Kidney (tissue), 14 donors: ENCODE data around the gene MAP3K14. TPM values are rescaled to one million over a fixed set of nuclear protein-coding genes. Genes with fewer than 3 reads are reported as not detected.

ENCODE experiments used
- DNase-seq, 5 donors: peaks; one replicate each; pipeline ENCODE4 v3.0.0-alpha.2; 2013 to 2020
- FAIRE-seq: peaks from 2 replicates; lab custom pipeline; 2012; peaks lifted over from hg19 to GRCh38; lab: Jason Lieb, UNC
- H3K27ac ChIP-seq, 2 donors: one replicate each; pipeline ENCODE4 v1.7.0; 2013; ENCODE audit warnings: low read depth in 2 of 2, low read length in 2 of 2, inconsistent platforms in 1 of 2
- H3K27me3 ChIP-seq: one replicate; pipeline ENCODE4 v1.7.1; 2013; ENCODE audit warnings: low read length, inconsistent platforms; ENCODE audit not compliant: control insufficient read depth, insufficient read depth
- H3K36me3 ChIP-seq, 3 donors: one replicate each; pipeline versions ENCODE4 v1.7.0 to v1.7.1; 2013; ENCODE audit warnings: low read length in 3 of 3, control low read depth in 1 of 3, inconsistent platforms in 1 of 3; ENCODE audit not compliant: insufficient read depth in 3 of 3, control insufficient read depth in 2 of 3
- H3K4me1 ChIP-seq, 3 donors: one replicate each; pipeline versions ENCODE4 v1.7.0 to v1.7.1; 2013; ENCODE audit warnings: low read length in 3 of 3, inconsistent platforms in 1 of 3, low read depth in 1 of 3; ENCODE audit not compliant: control insufficient read depth in 2 of 3, insufficient read depth in 2 of 3
- H3K4me3 ChIP-seq, 3 donors: one replicate each; pipeline versions ENCODE4 v1.7.0 to v1.8.1; 2013; ENCODE audit warnings: low read length in 3 of 3, control low read depth in 1 of 3, inconsistent platforms in 1 of 3
- H3K9ac ChIP-seq, 3 donors: one replicate each; pipeline versions ENCODE4 v1.7.0 to v1.7.1; 2013; ENCODE audit warnings: low read length in 3 of 3, control low read depth in 1 of 3, inconsistent platforms in 1 of 3
- H3K9me3 ChIP-seq, 3 donors: one replicate each; pipeline versions ENCODE4 v1.7.0 to v1.7.1; 2013; ENCODE audit warnings: low read length in 3 of 3, control low read depth in 1 of 3, inconsistent platforms in 1 of 3; ENCODE audit not compliant: control insufficient read depth in 2 of 3, insufficient read depth in 1 of 3
- CTCF ChIP-seq: IDR thresholded peaks from 3 replicates; pipeline ENCODE4 v1.5.1; 2012; ENCODE audit warnings: mild to moderate bottlenecking, moderate library complexity, borderline replicate concordance; ENCODE audit not compliant: insufficient read depth; ENCODE audit errors: extremely low read depth
- intact Hi-C: fragments of 100-400 bp; cut with DNase I; formaldehyde crosslinking; loops from one replicate; pipeline ENCODE4 v1.11.1; 2022
- polyA plus RNA-seq: library from polyadenylated mRNA; stranded (reverse); fragments of 350-450 nt; fragmentation: Illumina TruSeq; extraction: RNeasy Lipid Tissue Mini Kit (QIAGEN cat#74804); gene quantifications from one replicate; pipeline ENCODE4 v1.2.3, GENCODE V29; 2014; ENCODE audit warnings: low read depth, low replicate concordance; ENCODE audit not compliant: insufficient read depth
- total RNA-seq: library from RNA; stranded (reverse); fragmentation: NEBNext Ultra II Directional; extraction: Animal tissue kit (Norgen Biotek cat#: 25700); gene quantifications from one replicate; pipeline ENCODE4 v1.2.1, GENCODE V29; 2021
- donor health status: control.
- donor health status: control.
- donor health status: control.
- donor health status: control.
- donor health status: control.
- donor health status: DM: yes; HTN: yes; CAD: no.
- donor health status: Normal renal cell carcinoma (clear cell type).

MAP3K14 gene
- total and polyA plus RNA-seq, 2 donors from 2014 or later, result 7.6 to 24.5 TPM

- H3K9me3 ChIP-seq, result no peaks in the 10 kb centered on the region
- no peaks in the 10 kb centered on the region for H3K27me3 ChIP-seq
- intact Hi-C loops, result no loop called here
- no peak for FAIRE-seq
- peak overlapping the region in 1 of 3 donors; percentile 27 for H3K9ac ChIP-seq
- no peak for TF ChIP-seq CTCF
- peak in 3 of 5 donors; percentile 63 to 84 (median 79) for DNase-seq
- peak overlapping the region; percentile 36 to 65 for H3K27ac ChIP-seq
- no peaks in the 10 kb centered on the region for H3K36me3 ChIP-seq
- no peak overlapping the region for H3K4me3 ChIP-seq
- peaks cover 0 to 8% (median 2%) of the 10 kb centered on the region in 3 donors for H3K4me1 ChIP-seq
Measured at GRCh38 chr17:45320931-45321461, 4.2 kb upstream of the MAP3K14 start.

DNA sequence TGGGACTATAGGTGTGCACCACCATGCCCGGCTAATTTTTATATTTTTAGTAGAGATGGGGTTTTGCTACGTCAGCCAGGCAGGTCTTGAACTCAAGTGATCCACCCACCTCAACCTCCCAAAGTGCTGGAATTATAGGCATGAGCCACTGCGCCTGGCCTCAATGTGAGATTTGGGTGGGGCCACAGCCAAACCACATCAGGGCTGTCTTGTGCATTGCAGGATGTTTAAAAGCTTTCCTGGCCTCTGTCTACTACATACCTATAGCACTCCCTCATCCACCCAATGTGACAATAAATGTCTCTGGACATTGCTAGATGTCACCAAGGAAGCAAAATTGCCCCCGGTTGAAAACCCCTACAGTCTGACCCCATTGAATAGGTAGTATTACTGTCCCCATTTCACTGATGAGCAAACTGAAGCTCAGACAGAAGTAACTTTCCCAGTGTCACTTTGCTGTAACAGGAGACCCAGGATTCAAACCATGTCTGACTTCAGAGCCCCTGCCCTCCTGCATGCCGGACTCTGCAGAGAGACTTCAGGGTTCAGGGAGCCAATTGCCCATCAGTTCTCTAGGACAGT is 3.6 kb upstream of the MAP3K14 start:
- DNase-seq (peak in 1 of 5 donors; percentile 23), FAIRE-seq (no peak)
- H3K9me3 ChIP-seq, result no peaks in the 10 kb centered on the region
- H3K36me3 ChIP-seq, result no peaks in the 10 kb centered on the region
- no peak for TF ChIP-seq CTCF
- intact Hi-C loops, result no loop called here
- no peak overlapping the region for H3K4me3 ChIP-seq
- H3K4me1 ChIP-seq, result peaks cover 0 to 8% (median 4%) of the 10 kb centered on the region in 3 donors
- H3K27me3 ChIP-seq, result no peaks in the 10 kb centered on the region
- peak overlapping the region in 1 of 2 donors; percentile 36 for H3K27ac ChIP-seq
- no peak overlapping the region for H3K9ac ChIP-seq

GRCh38 chr17:45319239-45319703 is 2.5 kb upstream of the MAP3K14 start:
- no peak for FAIRE-seq
- Histone ChIP-seq H3K9ac (no peak overlapping the region), H3K9me3 (no peaks in the 10 kb centered on the region), H3K4me1 (peaks cover 0 to 18% (median 11%) of the 10 kb centered on the region in 3 donors), H3K36me3 (no peaks in the 10 kb centered on the region), H3K27ac (peak overlapping the region in 1 of 2 donors; percentile 7), H3K4me3 (no peak overlapping the region), H3K27me3 (no peaks in the 10 kb centered on the region)
- TF ChIP-seq CTCF, result no peak
- DNase-seq, result no peak
- intact Hi-C loops, result no loop called here
